SK-N-MC (cell line): ENCODE data around the gene PRKAR1B.
"Not testable (repeated sequence)": the region's sequence is repeated elsewhere in the genome, so short reads cannot be mapped to it uniquely, and the experiment has no call there.

Experiments used
- EZH2 ChIP-seq: fragments of 200-600 bp; sonication (generic); IDR thresholded peaks from one replicate; pipeline ENCODE4 v1.6.1; 2017; ENCODE audit warnings: antibody characterized with exemption
- FOXP2 ChIP-seq: optimal IDR thresholded peaks from 2 replicates; pipeline ENCODE3; 2011; ENCODE audit warnings: mild to moderate bottlenecking, moderate library complexity; ENCODE audit not compliant: insufficient read depth; ENCODE audit errors: extremely low read length, control extremely low read depth
- POLR2AphosphoS5 ChIP-seq: IDR thresholded peaks from 2 replicates; pipeline ENCODE4 v1.6.1; 2012; ENCODE audit warnings: mild to moderate bottlenecking, low read depth, low read length, borderline replicate concordance

- not testable (repeated sequence) for TF ChIP-seq POLR2AphosphoS5, EZH2, FOXP2
These were observed 91.2 kb downstream of the PRKAR1B start for GRCh38 chr7:635687-636382.
